ENCODE results near the gene KLHL13.

DNA sequence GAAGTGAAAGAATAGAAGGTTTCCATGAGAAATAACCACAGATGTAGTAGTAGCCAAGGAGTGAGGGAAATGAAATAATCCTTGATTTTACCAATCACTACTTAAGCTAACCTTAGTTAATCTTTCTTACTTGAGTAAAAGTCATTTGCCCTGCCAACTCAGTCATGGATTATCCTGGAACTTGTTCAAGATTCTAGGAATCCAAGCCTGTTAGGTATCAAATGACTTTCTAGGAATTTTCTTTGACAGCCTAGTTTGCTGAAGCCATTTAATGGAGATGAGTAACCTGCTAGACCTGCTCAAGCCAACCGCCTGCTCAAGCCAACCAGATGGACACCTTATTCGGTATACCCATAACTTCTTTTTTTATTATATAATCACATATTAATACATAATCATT is 180.5 kb downstream of the KLHL13 start:
- TF ChIP-seq, protein P1, sequence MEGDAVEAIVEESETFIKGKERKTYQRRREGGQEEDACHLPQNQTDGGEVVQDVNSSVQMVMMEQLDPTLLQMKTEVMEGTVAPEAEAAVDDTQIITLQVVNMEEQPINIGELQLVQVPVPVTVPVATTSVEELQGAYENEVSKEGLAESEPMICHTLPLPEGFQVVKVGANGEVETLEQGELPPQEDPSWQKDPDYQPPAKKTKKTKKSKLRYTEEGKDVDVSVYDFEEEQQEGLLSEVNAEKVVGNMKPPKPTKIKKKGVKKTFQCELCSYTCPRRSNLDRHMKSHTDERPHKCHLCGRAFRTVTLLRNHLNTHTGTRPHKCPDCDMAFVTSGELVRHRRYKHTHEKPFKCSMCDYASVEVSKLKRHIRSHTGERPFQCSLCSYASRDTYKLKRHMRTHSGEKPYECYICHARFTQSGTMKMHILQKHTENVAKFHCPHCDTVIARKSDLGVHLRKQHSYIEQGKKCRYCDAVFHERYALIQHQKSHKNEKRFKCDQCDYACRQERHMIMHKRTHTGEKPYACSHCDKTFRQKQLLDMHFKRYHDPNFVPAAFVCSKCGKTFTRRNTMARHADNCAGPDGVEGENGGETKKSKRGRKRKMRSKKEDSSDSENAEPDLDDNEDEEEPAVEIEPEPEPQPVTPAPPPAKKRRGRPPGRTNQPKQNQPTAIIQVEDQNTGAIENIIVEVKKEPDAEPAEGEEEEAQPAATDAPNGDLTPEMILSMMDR (IDR thresholded peaks at IDR 0.05; ENCODE audit: insufficient read depth, low read depth, low read length), result no peak
- no peak for TF ChIP-seq EZH2 (IDR thresholded peaks at IDR 0.05; ENCODE audit: insufficient read depth, low read length)
